Retinal pigment epithelial cell (primary cell): Measurements from ENCODE around the gene NEO1.
A peak's percentile ranks its signal among the peaks of the same experiment; 100 is the strongest.

Experiments
- DNase-seq: peaks from one replicate; pipeline ENCODE4 v3.0.0-alpha.2; 2010; ENCODE audit warnings: low read depth
- H3K4me3 ChIP-seq: 2 replicates; pipeline ENCODE4 v1.5.1; 2011; ENCODE audit warnings: mild to moderate bottlenecking, low read length, control low read depth, moderate library complexity
- CTCF ChIP-seq: conservative IDR thresholded peaks from 2 replicates; pipeline ENCODE4 v1.5.1; 2011; ENCODE audit warnings: low read depth, low read length, control low read depth, inconsistent platforms

Gene NEO1

GRCh38 chr15:73247331-73247730 lies 195.1 kb downstream of the NEO1 start:
- TF ChIP-seq CTCF, result no peak
- DNase-seq, result no peak

GRCh38 chr15:73249499-73249898 lies 197.2 kb downstream of the NEO1 start:
- no peak for TF ChIP-seq CTCF

More at GRCh38 chr15:73247331-73247730, 195.1 kb downstream of the NEO1 start:
- H3K4me3 ChIP-seq, result no peak overlapping the region

GRCh38 chr15:73254598-73254997 lies 202.3 kb downstream of the NEO1 start:
- no peak for TF ChIP-seq CTCF

More at GRCh38 chr15:73249499-73249898, 197.2 kb downstream of the NEO1 start:
- DNase-seq, result no peak
- no peak overlapping the region for H3K4me3 ChIP-seq

GRCh38 chr15:73258271-73259108 lies 206.2 kb downstream of the NEO1 start:
- H3K4me3 ChIP-seq, result no peak overlapping the region
- no peak for DNase-seq
- no peak for TF ChIP-seq CTCF

More at GRCh38 chr15:73254598-73254997, 202.3 kb downstream of the NEO1 start:
- no peak overlapping the region for H3K4me3 ChIP-seq
- DNase-seq, result no peak

GRCh38 chr15:73264881-73265280 lies 212.6 kb downstream of the NEO1 start:
- no peak for TF ChIP-seq CTCF
- no peak overlapping the region for H3K4me3 ChIP-seq
- DNase-seq, result no peak

GRCh38 chr15:73265536-73266153 lies 213.4 kb downstream of the NEO1 start:
- no peak for DNase-seq
- H3K4me3 ChIP-seq, result no peak overlapping the region
- TF ChIP-seq CTCF, result peak; percentile 82
